SH-SY5Y (cell line): ENCODE data around the gene BARHL2.

Experiments
- GATA2 ChIP-seq: IDR thresholded peaks from 2 replicates; pipeline ENCODE4 v1.6.1; 2011; ENCODE audit warnings: mild to moderate bottlenecking, low read depth, low read length
- GATA3 ChIP-seq: IDR thresholded peaks from 2 replicates; pipeline ENCODE4 v1.6.1; 2011; ENCODE audit warnings: low read depth, mild to moderate bottlenecking, low read length, moderate library complexity

DNA sequence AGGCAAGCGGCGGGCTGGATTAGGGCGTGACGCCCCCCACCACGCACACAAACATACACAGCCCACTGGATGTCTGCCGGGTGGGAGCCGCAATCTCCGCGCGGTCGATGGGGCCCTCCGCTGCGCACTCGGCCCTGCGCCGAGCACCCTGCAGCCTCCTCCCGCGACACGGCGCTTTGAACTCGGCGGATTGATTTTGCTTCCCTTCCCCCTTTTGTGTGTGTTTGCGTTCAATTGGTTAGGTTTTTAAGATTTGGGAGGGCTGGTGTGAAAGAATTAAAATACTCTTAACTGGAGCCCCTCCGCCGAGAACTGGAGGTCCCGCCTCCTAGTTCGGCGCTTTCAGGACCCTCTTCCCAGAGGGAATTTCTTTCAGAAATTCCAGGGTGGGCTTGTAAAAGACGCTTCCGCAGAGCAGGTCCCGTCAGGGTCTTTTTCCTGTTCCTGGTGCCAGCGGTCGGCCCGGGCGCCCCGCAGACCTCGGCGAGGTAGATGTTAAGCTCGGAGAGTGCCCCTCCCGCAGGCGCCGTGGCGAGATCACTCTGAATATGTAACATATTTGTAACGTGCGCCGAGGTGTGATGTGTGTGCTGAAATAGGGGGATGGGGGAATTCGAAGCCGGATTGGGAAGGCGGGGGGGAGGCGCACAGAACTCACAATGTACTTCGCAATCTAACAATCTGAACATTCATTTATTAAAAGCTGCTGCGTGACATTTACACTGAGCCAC is 8.0 kb upstream of the BARHL2 start:
- TF ChIP-seq GATA3, result no peak
- TF ChIP-seq GATA2, result no peak
